Progenitor cell of endocrine pancreas (in vitro differentiated cells): ENCODE results near the gene LIMS1. TPM values are rescaled to one million over a fixed set of nuclear protein-coding genes. Genes with fewer than 3 reads are reported as not detected.
A peak's percentile ranks its signal among the peaks of the same experiment; 100 is the strongest.
"Not testable (repeated sequence)": the region's sequence is repeated elsewhere in the genome, so short reads cannot be mapped to it uniquely, and the experiment has no call there.

ENCODE experiments used
- DNase-seq: peaks from one replicate; pipeline ENCODE4 v3.0.0; 2021; ENCODE audit warnings: low spot score; ENCODE audit not compliant: unreplicated experiment
- H3K27ac Mint-ChIP-seq: 2 replicates; pipeline ENCODE4 v1.8.0; 2021; ENCODE audit warnings: mild to moderate bottlenecking, moderate library complexity, mixed read lengths
- H3K27me3 Mint-ChIP-seq: 2 replicates; pipeline ENCODE4 v1.8.0; 2021; ENCODE audit warnings: mixed read lengths
- H3K36me3 Mint-ChIP-seq: 2 replicates; pipeline ENCODE4 v1.8.0; 2022; ENCODE audit warnings: mixed read lengths; ENCODE audit not compliant: insufficient read depth
- H3K4me1 Mint-ChIP-seq: 2 replicates; pipeline ENCODE4 v1.8.0; 2021; ENCODE audit warnings: low read depth, mixed read lengths
- H3K4me3 Mint-ChIP-seq: 2 replicates; pipeline ENCODE4 v1.8.0; 2021; ENCODE audit warnings: low read depth, mild to moderate bottlenecking, moderate library complexity, mixed read lengths
- H3K9me3 Mint-ChIP-seq: 2 replicates; pipeline ENCODE4 v1.8.0; 2021; ENCODE audit warnings: low read depth, mixed read lengths
- total RNA-seq: library from RNA; stranded (reverse); gene quantifications from 2 replicates; pipeline ENCODE4 v1.2.1, GENCODE V29; 2021
- TF ChIP-seq, protein P1 (sequence below): fragments of 200-600 bp; sonication (generic); IDR thresholded peaks from one replicate; pipeline ENCODE4 v1.5.0; 2021; ENCODE audit warnings: antibody characterized with exemption, mild to moderate bottlenecking; ENCODE audit not compliant: unreplicated experiment

LIMS1 gene
- total RNA-seq, 1 donor from 2014 or later, result 37.7 TPM

DNA sequence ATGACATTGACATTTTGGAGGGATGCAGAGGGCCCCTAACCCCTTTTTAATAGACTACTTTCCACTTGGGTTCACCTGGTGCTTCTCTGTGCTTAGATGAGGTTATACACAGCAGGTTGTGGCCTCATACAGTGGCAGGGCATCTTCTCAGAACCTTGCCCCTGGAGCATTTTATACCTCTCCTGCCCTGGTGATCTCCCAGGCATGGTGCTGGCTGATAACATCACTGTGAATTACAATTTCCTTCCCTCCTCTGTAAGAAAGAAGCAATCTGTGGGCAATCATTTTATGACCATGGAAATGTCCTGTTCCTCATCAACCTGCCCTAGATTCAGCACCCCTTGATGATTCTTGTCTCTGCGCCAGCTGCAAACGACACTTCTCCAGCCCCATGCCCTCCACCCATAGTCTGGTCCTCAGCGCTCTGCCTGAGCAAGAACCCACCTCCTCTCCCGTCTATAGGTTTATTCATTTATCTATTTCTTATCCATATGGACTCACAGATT is 143.0 kb downstream of the LIMS1 start:
- Mint-ChIP-seq H3K4me1 (peaks cover 16% of the 10 kb centered on the region), H3K27ac (peak overlapping the region; percentile 22), H3K36me3 (peaks cover 11% of the 10 kb centered on the region)
- not testable (repeated sequence) for H3K9me3 Mint-ChIP-seq, H3K4me3 Mint-ChIP-seq, H3K27me3 Mint-ChIP-seq, DNase-seq

DNA sequence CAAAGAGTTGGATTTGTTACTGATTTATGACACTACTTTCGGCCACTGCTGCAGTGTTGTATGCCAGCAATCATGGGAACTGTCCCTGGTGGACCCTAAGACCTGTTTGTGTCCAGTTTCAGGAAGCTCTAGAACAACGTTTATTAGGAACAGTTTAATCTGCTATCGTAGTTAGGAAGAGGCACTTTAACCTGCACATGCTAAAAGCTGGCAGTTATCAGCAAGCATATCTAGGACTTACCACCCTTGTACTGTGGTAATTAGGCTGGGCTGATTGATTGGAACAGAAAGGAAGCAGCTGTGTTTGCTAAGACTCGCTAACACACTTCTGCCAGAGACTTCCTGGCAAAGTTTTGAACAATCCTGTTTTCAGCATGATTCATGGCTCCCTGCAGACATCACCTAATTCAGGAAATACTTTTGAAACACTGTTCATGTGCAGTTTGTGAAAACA is 144.0 kb downstream of the LIMS1 start:
- Mint-ChIP-seq H3K27ac (peak overlapping the region; percentile 82), H3K4me1 (peaks cover 16% of the 10 kb centered on the region)
- DNase-seq, H3K9me3 Mint-ChIP-seq, H3K27me3 Mint-ChIP-seq, H3K36me3 Mint-ChIP-seq, H3K4me3 Mint-ChIP-seq: not testable (repeated sequence)

DNA sequence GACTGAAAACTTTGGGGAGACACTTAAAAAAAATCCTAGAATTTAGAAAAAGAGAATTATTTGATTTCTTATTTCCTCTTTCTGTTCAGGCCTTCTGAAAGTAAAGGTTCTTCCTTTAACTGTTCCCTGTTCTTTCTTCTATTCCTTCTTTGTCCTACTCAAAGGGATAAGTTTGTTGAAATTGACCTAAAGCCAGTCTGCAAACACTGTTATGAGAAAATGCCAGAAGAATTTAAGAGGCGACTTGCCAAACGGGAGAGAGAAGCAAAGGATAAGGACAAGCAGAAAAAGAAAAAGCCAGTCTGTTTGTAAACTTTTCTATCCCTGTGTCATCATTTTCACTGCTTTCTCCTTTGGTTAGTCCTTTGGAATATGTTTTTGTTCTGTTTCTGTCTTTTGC is 146.5 kb downstream of the LIMS1 start:
- DNase-seq, H3K36me3 Mint-ChIP-seq, H3K9me3 Mint-ChIP-seq, H3K27ac Mint-ChIP-seq, H3K27me3 Mint-ChIP-seq, H3K4me3 Mint-ChIP-seq: not testable (repeated sequence)
- H3K4me1 Mint-ChIP-seq, result peaks cover 16% of the 10 kb centered on the region

DNA sequence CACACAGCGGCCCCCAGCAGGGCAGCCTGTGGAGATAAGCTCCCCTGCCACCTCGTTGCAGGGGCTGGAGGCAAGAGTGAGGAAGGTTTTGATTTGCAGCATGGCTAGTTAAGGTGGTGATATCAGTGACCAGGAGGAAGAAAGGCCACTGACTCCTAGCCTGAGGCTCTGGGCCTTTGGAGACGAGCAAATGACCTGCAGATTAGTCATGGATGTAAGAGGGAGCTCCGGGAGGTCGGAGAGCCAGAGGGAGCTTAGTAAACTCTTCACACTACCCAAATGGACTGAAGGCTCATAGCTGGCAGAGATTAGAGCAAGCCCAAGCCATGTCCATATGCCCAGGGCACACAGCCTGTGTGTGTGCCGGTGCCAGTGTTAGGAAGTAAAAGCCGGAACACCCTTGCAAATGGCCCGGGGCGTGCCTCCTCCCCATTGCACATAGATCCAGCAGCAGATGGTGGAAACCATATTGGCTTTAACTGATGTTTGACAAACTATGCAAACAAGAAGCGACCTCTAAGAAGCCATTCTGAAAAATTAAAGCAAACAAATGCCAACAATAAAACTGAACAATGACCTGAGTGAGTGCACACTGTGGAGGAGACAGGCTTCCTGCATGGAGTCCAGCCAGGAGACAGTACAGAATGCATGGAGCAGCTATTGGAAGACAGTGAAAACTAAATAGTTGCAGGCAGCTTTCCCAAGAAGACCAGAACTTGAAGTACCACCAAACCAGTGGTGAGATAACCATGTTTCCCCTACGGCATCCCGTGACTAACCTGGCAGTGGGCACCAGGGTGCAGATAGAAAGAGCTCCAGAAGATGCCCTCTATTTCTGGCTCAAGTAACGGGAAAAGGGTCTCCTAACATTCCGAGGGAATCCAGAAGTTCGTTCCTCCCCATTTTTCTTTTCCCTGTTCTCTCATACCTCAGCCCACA is 154.8 kb downstream of the LIMS1 start:
- H3K4me3 Mint-ChIP-seq, H3K27ac Mint-ChIP-seq, DNase-seq, H3K36me3 Mint-ChIP-seq, H3K27me3 Mint-ChIP-seq, H3K9me3 Mint-ChIP-seq, H3K4me1 Mint-ChIP-seq: not testable (repeated sequence)

DNA sequence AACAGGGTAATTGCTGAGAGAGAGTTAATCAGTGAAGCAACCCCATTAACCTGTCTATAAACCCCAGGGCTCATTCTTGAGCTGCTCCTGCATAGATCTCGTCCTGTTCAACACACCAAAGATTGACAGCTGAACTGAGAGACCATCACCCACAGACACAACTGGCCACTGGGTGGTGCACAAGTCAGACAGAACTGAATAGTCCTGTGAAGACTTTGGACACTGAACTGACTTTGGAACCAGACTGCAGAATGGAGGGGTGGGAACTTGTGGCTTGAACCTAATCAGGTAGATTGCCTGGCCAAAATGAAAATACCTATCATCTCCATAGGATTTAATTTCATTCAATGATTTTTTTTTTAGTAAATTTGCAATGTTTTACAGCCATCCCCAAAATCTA is 155.7 kb downstream of the LIMS1 start:
- not testable (repeated sequence) for H3K4me1 Mint-ChIP-seq, H3K27me3 Mint-ChIP-seq, H3K27ac Mint-ChIP-seq, DNase-seq, H3K4me3 Mint-ChIP-seq, H3K9me3 Mint-ChIP-seq, H3K36me3 Mint-ChIP-seq

DNA sequence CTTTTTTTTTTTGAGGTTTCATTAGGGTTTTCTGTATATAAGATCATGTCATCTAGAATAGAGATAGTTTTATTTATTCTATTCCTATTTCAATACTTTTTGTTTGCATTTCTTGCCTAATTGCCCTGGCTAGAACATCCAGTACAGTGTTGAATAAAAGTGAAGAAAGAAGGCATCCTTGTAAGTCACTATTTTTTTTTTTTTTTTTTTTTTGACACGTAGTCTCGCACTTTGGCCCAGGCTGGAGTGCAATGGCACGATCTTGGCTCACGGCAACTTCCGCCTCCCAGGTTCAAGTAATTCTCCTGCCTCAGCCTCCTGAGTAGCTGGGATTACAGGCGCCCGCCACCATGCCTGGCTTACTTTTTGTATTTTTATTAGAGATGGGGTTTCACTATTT is 157.2 kb downstream of the LIMS1 start:
- H3K27ac Mint-ChIP-seq, result no peak overlapping the region
- H3K9me3 Mint-ChIP-seq, result peaks cover 6% of the 10 kb centered on the region

DNA sequence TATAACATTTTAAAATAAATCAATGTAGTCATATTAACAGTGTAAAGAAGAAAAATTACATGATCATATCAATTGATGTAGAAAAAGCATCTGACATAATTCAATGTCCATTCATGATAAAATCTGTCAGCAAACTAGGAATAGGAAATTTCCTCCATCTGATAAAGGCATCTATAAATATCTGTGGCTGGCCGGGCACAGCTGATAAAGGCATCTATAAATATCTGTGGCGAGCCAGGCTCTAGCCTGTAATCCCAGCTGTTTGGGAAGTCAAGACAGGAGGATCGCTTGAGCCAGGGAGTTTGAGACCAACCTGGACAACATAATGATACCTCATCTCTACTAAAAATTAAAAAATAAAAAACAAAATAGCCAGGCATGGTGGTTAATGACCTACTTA is 166.9 kb downstream of the LIMS1 start:
- H3K27ac Mint-ChIP-seq, result no peak overlapping the region
- H3K9me3 Mint-ChIP-seq, result peaks cover 3% of the 10 kb centered on the region
- TF ChIP-seq, protein P1, sequence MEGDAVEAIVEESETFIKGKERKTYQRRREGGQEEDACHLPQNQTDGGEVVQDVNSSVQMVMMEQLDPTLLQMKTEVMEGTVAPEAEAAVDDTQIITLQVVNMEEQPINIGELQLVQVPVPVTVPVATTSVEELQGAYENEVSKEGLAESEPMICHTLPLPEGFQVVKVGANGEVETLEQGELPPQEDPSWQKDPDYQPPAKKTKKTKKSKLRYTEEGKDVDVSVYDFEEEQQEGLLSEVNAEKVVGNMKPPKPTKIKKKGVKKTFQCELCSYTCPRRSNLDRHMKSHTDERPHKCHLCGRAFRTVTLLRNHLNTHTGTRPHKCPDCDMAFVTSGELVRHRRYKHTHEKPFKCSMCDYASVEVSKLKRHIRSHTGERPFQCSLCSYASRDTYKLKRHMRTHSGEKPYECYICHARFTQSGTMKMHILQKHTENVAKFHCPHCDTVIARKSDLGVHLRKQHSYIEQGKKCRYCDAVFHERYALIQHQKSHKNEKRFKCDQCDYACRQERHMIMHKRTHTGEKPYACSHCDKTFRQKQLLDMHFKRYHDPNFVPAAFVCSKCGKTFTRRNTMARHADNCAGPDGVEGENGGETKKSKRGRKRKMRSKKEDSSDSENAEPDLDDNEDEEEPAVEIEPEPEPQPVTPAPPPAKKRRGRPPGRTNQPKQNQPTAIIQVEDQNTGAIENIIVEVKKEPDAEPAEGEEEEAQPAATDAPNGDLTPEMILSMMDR, result no peak
- H3K36me3 Mint-ChIP-seq, result peaks cover 2% of the 10 kb centered on the region
- DNase-seq, result no peak
- no peak overlapping the region for H3K4me3 Mint-ChIP-seq
- H3K27me3 Mint-ChIP-seq, result no peaks in the 10 kb centered on the region
- H3K4me1 Mint-ChIP-seq, result no peaks in the 10 kb centered on the region

More for the DNA sequence above, 157.2 kb downstream of the LIMS1 start:
- no peak for DNase-seq
- TF ChIP-seq, protein P1, result no peak
- peaks cover 2% of the 10 kb centered on the region for H3K36me3 Mint-ChIP-seq
- H3K4me3 Mint-ChIP-seq, result no peak overlapping the region
- H3K27me3 Mint-ChIP-seq, result no peaks in the 10 kb centered on the region
- H3K4me1 Mint-ChIP-seq, result peaks cover 1% of the 10 kb centered on the region
